ENCODE measurements around the gene ANTXRL. TPM values are rescaled to one million over a fixed set of nuclear protein-coding genes. Genes with fewer than 3 reads are reported as not detected.
"Not testable (repeated sequence)": the region's sequence is repeated elsewhere in the genome, so short reads cannot be mapped to it uniquely, and the experiment has no call there.

ANTXRL gene
- total RNA-seq, 1 donor from 2014 or later = not detected

GRCh38 chr10:46254467-46254866 lies 32.3 kb upstream of the ANTXRL start:
- DNase-seq (ENCODE audit: low spot score) = no peak

GRCh38 chr10:46255210-46255609 lies 31.6 kb upstream of the ANTXRL start:
- not testable (repeated sequence) for DNase-seq (ENCODE audit: low spot score)

GRCh38 chr10:46255801-46256747 lies 30.7 kb upstream of the ANTXRL start:
- DNase-seq (ENCODE audit: low spot score) = peak; percentile 83

GRCh38 chr10:46257099-46257498 lies 29.7 kb upstream of the ANTXRL start:
- DNase-seq (ENCODE audit: low spot score) = no peak

- DNase-seq (ENCODE audit: low spot score) = not testable (repeated sequence)
These were observed 23.8 kb upstream of the ANTXRL start for GRCh38 chr10:46262906-46263560.

GRCh38 chr10:46263831-46264268 lies 22.9 kb upstream of the ANTXRL start:
- no peak for DNase-seq (ENCODE audit: low spot score)

- no peak for DNase-seq (ENCODE audit: low spot score)
These were observed 22.5 kb upstream of the ANTXRL start for GRCh38 chr10:46264336-46264735.

- no peak for DNase-seq (ENCODE audit: low spot score)
These were observed 21.9 kb upstream of the ANTXRL start for GRCh38 chr10:46264737-46265368.

- not testable (repeated sequence) for DNase-seq (ENCODE audit: low spot score)
These were observed 21.1 kb upstream of the ANTXRL start for GRCh38 chr10:46265566-46266305.

- no peak for DNase-seq (ENCODE audit: low spot score)
These were observed 20.4 kb upstream of the ANTXRL start for GRCh38 chr10:46266306-46266985.

GRCh38 chr10:46267132-46267985 lies 19.4 kb upstream of the ANTXRL start:
- no peak for DNase-seq (ENCODE audit: low spot score)

- DNase-seq (ENCODE audit: low spot score) = no peak
These were observed 18.5 kb upstream of the ANTXRL start for GRCh38 chr10:46268076-46268881.

GRCh38 chr10:46269554-46270053 lies 17.2 kb upstream of the ANTXRL start:
- not testable (repeated sequence) for DNase-seq (ENCODE audit: low spot score)

- peak; percentile 41 for DNase-seq (ENCODE audit: low spot score)
These were observed 16.5 kb upstream of the ANTXRL start for GRCh38 chr10:46270086-46270811.

GRCh38 chr10:46270963-46271530 lies 15.8 kb upstream of the ANTXRL start:
- DNase-seq (ENCODE audit: low spot score) = not testable (repeated sequence)

GRCh38 chr10:46271795-46272499 lies 14.8 kb upstream of the ANTXRL start:
- peak; percentile 34 for DNase-seq (ENCODE audit: low spot score)

- peak; percentile 29 for DNase-seq (ENCODE audit: low spot score)
These were observed 13.9 kb upstream of the ANTXRL start for GRCh38 chr10:46272863-46273415.

Data from ureter (tissue), 1 donor.